HEK293 (cell line): Measurements from ENCODE around the gene TGM6.

ENCODE experiments used
- CTCF ChIA-PET: fragments of 350-600 bp; formaldehyde crosslinking; extraction: SDS; loops from one replicate; lab custom pipeline; 2021; ENCODE audit warnings: antibody characterized with exemption; lab: Yijun Ruan, JAX
- POLR2A ChIA-PET: fragments of 300-600 bp; formaldehyde crosslinking; extraction: SDS; loops from one replicate; lab custom pipeline; 2020; ENCODE audit warnings: antibody characterized with exemption, inconsistent platforms; lab: Yijun Ruan, JAX
- H3K27ac ChIP-seq: fragments of 200-500 bp; sonication (Bioruptor generic); 2 replicates; pipeline ENCODE4 v1.5.1; 2014; ENCODE audit warnings: low read depth, low read length, control low read depth, inconsistent platforms; ENCODE audit errors: extremely low read depth
- H3K36me3 ChIP-seq, 2 experiments: fragments of 200-500 bp in 1 of 2; sonication (Bioruptor generic) in 1 of 2; 1 replicate in 1 of 2; 2 replicates in 1 of 2; pipeline ENCODE4 v1.5.1; 2014 to 2017; ENCODE audit warnings: inconsistent platforms in 2 of 2, low read length in 2 of 2; ENCODE audit not compliant: control insufficient read depth in 2 of 2, insufficient read depth in 1 of 2
- H3K4me1 ChIP-seq: fragments of 200-500 bp; sonication (Bioruptor generic); 2 replicates; pipeline ENCODE4 v1.5.1; 2014; ENCODE audit warnings: mild to moderate bottlenecking, low read length, inconsistent platforms; ENCODE audit not compliant: control insufficient read depth, insufficient read depth
- H3K4me3 ChIP-seq: 2 replicates; pipeline ENCODE4 v1.5.1; 2011; ENCODE audit warnings: low read depth, mild to moderate bottlenecking, control low read depth, low read length, moderate library complexity
- H3K9me3 ChIP-seq: fragments of 200-500 bp; sonication (Bioruptor generic); 2 replicates; pipeline ENCODE4 v1.5.1; 2014; ENCODE audit warnings: low read depth, low read length, inconsistent platforms; ENCODE audit not compliant: control insufficient read depth, insufficient read depth
- EGR2 ChIP-seq: fragments of 450-650 bp; formaldehyde crosslinking; IDR thresholded peaks from 2 replicates; pipeline ENCODE4 v1.5.1; 2016; ENCODE audit warnings: low read depth, missing biosample characterization, missing genetic modification characterization
- KLF9 ChIP-seq: fragments of 450-650 bp; formaldehyde crosslinking; IDR thresholded peaks from 2 replicates; pipeline ENCODE4 v1.5.1; 2016; ENCODE audit warnings: missing biosample characterization, missing genetic modification characterization, low read depth
- MYNN ChIP-seq: fragments of 450-650 bp; formaldehyde crosslinking; IDR thresholded peaks from 2 replicates; pipeline ENCODE4 v1.5.1; 2016; ENCODE audit warnings: missing biosample characterization, missing genetic modification characterization, borderline replicate concordance
- OSR2 ChIP-seq: fragments of 450-650 bp; formaldehyde crosslinking; IDR thresholded peaks from 2 replicates; pipeline ENCODE4 v1.5.1; 2016; ENCODE audit warnings: missing biosample characterization, missing genetic modification characterization
- SALL2 ChIP-seq: fragments of 450-650 bp; formaldehyde crosslinking; IDR thresholded peaks from 2 replicates; pipeline ENCODE4 v1.5.0; 2017; ENCODE audit warnings: missing biosample characterization, mild to moderate bottlenecking, missing genetic modification characterization, borderline replicate concordance
- YY1 ChIP-seq: fragments of 450-650 bp; formaldehyde crosslinking; IDR thresholded peaks from 2 replicates; pipeline ENCODE4 v1.5.1; 2018; ENCODE audit warnings: missing biosample characterization, missing genetic modification characterization
- YY2 ChIP-seq: fragments of 450-650 bp; formaldehyde crosslinking; IDR thresholded peaks from 2 replicates; pipeline ENCODE4 v1.5.1; 2016; ENCODE audit warnings: missing biosample characterization, missing genetic modification characterization
- ZBTB1 ChIP-seq: fragments of 450-650 bp; formaldehyde crosslinking; IDR thresholded peaks from 2 replicates; pipeline ENCODE4 v1.5.1; 2016; ENCODE audit warnings: missing biosample characterization, missing genetic modification characterization
- ZNF138 ChIP-seq: fragments of 450-650 bp; formaldehyde crosslinking; IDR thresholded peaks from 2 replicates; pipeline ENCODE4 v1.5.1; 2016; ENCODE audit warnings: missing biosample characterization, missing genetic modification characterization, borderline replicate concordance
- ZNF777 ChIP-seq: fragments of 450-650 bp; formaldehyde crosslinking; IDR thresholded peaks from 2 replicates; pipeline ENCODE4 v1.5.1; 2017; ENCODE audit warnings: missing biosample characterization, missing genetic modification characterization, borderline replicate concordance
- ZNF785 ChIP-seq: fragments of 450-650 bp; formaldehyde crosslinking; IDR thresholded peaks from 2 replicates; pipeline ENCODE4 v1.5.1; 2016; ENCODE audit warnings: missing biosample characterization, missing genetic modification characterization
- TF ChIP-seq, protein P1 (sequence below): fragments of 450-650 bp; formaldehyde crosslinking; IDR thresholded peaks from 2 replicates; pipeline ENCODE4 v1.5.1; 2016; ENCODE audit warnings: missing biosample characterization, missing genetic modification characterization
- TF ChIP-seq, protein P2 (sequence below): fragments of 450-650 bp; formaldehyde crosslinking; IDR thresholded peaks from 2 replicates; pipeline ENCODE4 v1.5.1; 2017; ENCODE audit warnings: missing biosample characterization, missing genetic modification characterization
- TF ChIP-seq, protein P3 (sequence below): fragments of 450-650 bp; formaldehyde crosslinking; IDR thresholded peaks from 2 replicates; pipeline ENCODE4 v1.5.1; 2016; ENCODE audit warnings: missing biosample characterization, missing genetic modification characterization, low read depth
- TF ChIP-seq, protein P4 (sequence below): fragments of 450-650 bp; formaldehyde crosslinking; IDR thresholded peaks from 2 replicates; pipeline ENCODE4 v1.5.1; 2016; ENCODE audit warnings: missing biosample characterization, missing genetic modification characterization, borderline replicate concordance
- TF ChIP-seq, protein P5 (sequence below): fragments of 450-650 bp; formaldehyde crosslinking; IDR thresholded peaks from 2 replicates; pipeline ENCODE4 v1.5.1; 2016; ENCODE audit warnings: missing biosample characterization, missing genetic modification characterization

Gene TGM6

DNA sequence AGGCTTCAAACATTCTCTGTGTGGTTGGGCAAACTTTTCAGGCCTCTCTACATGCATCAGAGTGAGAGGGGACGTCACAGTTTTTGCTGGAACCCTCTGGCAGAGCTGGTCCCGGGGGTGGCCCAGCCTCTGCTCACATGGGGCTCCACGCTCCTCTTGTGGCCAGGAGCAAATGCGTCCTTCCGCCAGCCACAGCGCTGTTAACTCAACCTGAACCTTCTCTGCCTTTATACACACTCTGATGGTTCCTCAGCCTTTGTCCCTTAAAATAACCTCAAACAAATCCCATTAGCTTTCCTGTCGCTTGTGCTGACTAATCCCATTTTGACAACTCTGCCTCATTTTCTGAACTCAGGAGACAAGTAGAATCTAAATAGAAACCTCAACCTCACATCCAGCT, 39.4 kb upstream of the TGM6 start (continued):
- TF ChIP-seq, protein P1, sequence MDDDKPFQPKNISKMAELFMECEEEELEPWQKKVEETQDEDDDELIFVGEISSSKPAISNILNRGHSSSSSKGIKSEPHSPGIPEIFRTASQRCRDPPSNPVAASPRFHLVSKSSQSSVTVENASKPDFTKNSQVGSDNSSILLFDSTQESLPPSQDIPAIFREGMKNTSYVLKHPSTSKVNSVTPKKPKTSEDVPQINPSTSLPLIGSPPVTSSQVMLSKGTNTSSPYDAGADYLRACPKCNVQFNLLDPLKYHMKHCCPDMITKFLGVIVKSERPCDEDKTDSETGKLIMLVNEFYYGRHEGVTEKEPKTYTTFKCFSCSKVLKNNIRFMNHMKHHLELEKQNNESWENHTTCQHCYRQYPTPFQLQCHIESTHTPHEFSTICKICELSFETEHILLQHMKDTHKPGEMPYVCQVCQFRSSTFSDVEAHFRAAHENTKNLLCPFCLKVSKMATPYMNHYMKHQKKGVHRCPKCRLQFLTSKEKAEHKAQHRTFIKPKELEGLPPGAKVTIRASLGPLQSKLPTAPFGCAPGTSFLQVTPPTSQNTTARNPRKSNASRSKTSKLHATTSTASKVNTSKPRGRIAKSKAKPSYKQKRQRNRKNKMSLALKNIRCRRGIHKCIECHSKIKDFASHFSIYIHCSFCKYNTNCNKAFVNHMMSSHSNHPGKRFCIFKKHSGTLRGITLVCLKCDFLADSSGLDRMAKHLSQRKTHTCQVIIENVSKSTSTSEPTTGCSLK (tag by site-specific recombination), result no peak
- no peak for TF ChIP-seq ZBTB1 (tag by site-specific recombination)

DNA sequence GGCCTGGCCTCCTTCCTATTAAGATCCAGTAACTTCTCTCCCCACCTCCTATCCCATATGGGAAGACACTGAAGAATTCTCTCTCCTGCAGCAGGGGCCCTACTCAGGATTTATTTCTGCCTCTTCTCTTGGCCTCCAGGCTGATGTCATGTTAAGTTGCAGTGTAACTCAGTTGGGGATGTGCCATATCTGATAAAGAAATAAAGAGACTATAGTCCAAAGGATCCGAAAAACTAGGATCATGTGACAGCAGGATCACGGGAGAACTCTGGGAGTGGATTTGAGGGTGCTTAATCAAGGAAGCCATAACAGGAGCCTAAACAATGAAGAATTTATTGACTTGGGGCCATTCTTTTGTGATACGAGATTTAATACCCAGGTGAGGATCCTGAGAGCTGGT, 38.5 kb upstream of the TGM6 start:
- H3K9me3 ChIP-seq, result no peaks in the 10 kb centered on the region
- no peak for TF ChIP-seq YY1 (tag by site-specific recombination)
- TF ChIP-seq, protein P2, sequence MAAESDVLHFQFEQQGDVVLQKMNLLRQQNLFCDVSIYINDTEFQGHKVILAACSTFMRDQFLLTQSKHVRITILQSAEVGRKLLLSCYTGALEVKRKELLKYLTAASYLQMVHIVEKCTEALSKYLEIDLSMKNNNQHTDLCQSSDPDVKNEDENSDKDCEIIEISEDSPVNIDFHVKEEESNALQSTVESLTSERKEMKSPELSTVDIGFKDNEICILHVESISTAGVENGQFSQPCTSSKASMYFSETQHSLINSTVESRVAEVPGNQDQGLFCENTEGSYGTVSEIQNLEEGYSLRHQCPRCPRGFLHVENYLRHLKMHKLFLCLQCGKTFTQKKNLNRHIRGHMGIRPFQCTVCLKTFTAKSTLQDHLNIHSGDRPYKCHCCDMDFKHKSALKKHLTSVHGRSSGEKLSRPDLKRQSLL (tag by site-specific recombination), result no peak
- TF ChIP-seq YY2 (tag by site-specific recombination), result no peak
- TF ChIP-seq MYNN (tag by site-specific recombination), result no peak
- no peak for TF ChIP-seq ZNF785 (tag by site-specific recombination)
- TF ChIP-seq, protein P3, sequence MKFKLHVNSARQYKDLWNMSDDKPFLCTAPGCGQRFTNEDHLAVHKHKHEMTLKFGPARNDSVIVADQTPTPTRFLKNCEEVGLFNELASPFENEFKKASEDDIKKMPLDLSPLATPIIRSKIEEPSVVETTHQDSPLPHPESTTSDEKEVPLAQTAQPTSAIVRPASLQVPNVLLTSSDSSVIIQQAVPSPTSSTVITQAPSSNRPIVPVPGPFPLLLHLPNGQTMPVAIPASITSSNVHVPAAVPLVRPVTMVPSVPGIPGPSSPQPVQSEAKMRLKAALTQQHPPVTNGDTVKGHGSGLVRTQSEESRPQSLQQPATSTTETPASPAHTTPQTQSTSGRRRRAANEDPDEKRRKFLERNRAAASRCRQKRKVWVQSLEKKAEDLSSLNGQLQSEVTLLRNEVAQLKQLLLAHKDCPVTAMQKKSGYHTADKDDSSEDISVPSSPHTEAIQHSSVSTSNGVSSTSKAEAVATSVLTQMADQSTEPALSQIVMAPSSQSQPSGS (tag by site-specific recombination), result no peak
- TF ChIP-seq OSR2, result no peak
- TF ChIP-seq ZNF777 (tag by site-specific recombination), result no peak
- TF ChIP-seq, protein P4, sequence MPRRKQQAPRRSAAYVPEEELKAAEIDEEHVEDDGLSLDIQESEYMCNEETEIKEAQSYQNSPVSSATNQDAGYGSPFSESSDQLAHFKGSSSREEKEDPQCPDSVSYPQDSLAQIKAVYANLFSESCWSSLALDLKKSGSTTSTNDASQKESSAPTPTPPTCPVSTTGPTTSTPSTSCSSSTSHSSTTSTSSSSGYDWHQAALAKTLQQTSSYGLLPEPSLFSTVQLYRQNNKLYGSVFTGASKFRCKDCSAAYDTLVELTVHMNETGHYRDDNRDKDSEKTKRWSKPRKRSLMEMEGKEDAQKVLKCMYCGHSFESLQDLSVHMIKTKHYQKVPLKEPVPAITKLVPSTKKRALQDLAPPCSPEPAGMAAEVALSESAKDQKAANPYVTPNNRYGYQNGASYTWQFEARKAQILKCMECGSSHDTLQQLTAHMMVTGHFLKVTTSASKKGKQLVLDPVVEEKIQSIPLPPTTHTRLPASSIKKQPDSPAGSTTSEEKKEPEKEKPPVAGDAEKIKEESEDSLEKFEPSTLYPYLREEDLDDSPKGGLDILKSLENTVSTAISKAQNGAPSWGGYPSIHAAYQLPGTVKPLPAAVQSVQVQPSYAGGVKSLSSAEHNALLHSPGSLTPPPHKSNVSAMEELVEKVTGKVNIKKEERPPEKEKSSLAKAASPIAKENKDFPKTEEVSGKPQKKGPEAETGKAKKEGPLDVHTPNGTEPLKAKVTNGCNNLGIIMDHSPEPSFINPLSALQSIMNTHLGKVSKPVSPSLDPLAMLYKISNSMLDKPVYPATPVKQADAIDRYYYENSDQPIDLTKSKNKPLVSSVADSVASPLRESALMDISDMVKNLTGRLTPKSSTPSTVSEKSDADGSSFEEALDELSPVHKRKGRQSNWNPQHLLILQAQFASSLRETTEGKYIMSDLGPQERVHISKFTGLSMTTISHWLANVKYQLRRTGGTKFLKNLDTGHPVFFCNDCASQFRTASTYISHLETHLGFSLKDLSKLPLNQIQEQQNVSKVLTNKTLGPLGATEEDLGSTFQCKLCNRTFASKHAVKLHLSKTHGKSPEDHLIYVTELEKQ (tag by site-specific recombination), result no peak
- TF ChIP-seq KLF9 (tag by site-specific recombination), result no peak
- TF ChIP-seq SALL2 (tag by site-specific recombination), result no peak
- TF ChIP-seq EGR2 (tag by site-specific recombination), result no peak
- TF ChIP-seq, all 188 proteins: peak for 0
- Histone ChIP-seq H3K4me3 (no peak overlapping the region), H3K36me3 (no peaks in the 10 kb centered on the region), H3K27ac (no peak overlapping the region), H3K4me1 (no peaks in the 10 kb centered on the region)
- ChIA-PET POLR2A (no interaction called here), CTCF (no interaction called here)

DNA sequence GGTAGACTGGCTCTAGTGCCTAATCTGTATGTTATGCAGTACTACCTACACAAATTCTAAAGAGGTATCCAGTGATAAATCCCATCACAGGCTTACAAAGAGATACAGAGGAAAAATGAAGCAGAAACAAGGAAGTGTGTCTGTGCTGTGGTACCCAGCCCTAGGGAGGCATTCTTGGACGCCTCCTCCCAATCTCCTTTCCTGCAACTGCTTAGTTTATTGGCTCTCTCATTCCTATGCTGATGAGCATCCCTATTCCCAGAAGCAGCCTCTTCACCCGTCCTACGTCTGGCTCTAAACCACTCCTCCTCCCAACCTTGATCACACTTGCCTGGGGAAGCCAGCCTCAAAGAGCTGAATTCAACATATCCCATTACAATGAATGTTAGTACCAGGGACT, 34.5 kb upstream of the TGM6 start:
- Histone ChIP-seq H3K9me3 (no peaks in the 10 kb centered on the region), H3K4me1 (no peaks in the 10 kb centered on the region), H3K4me3 (no peak overlapping the region), H3K27ac (no peak overlapping the region), H3K36me3 (no peaks in the 10 kb centered on the region)
- ChIA-PET CTCF (interaction anchor here (1.0 to 1.1 kb wide), 2 partner anchors 106 to 139 kb away, joined by 3 to 5 read pairs; no protein-coding TSS in a partner anchor), POLR2A (no interaction called here)
- TF ChIP-seq, protein P5, sequence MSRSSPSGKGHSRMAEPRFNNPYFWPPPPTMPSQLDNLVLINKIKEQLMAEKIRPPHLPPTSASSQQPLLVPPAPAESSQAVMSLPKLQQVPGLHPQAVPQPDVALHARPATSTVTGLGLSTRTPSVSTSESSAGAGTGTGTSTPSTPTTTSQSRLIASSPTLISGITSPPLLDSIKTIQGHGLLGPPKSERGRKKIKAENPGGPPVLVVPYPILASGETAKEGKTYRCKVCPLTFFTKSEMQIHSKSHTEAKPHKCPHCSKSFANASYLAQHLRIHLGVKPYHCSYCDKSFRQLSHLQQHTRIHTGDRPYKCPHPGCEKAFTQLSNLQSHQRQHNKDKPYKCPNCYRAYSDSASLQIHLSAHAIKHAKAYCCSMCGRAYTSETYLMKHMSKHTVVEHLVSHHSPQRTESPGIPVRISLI, result no peak
- TF ChIP-seq ZNF138 (tag by site-specific recombination), result no peak
